Naive thymus-derived CD4-positive, alpha-beta T cell (primary cell): ENCODE data around the gene CALM3. TPM values are rescaled to one million over a fixed set of nuclear protein-coding genes. Genes with fewer than 3 reads are reported as not detected.

Experiments
- ATAC-seq: fragments of 150-1000 bp; cut with Tn5 transposase; 2 replicates; pipeline ENCODE4 v1.10.0; 2021; ENCODE audit warnings: mild to moderate bottlenecking, moderate library complexity
- CTCF ChIA-PET: fragments of 350-600 bp; sonication (Branson Sonifier 250); formaldehyde crosslinking; loops from one replicate; lab custom pipeline; 2021; ENCODE audit warnings: antibody characterized with exemption; lab: Charles Lee
- POLR2A ChIA-PET: fragments of 350-600 bp; sonication (Branson Sonifier 250); formaldehyde crosslinking; loops from one replicate; lab custom pipeline; 2021; ENCODE audit warnings: antibody characterized with exemption, inconsistent platforms; lab: Charles Lee
- DNase-seq, 9 donors: peaks; one replicate each; pipeline versions ENCODE4 v3.0.0 to v3.0.0-alpha.2; 2020 to 2022; ENCODE audit warnings: mixed read lengths in 1 of 9
- H3K27ac ChIP-seq: one replicate; pipeline ENCODE4 v1.7.0; 2013; ENCODE audit warnings: mild to moderate bottlenecking, low read depth, low read length, moderate library complexity
- H3K27me3 ChIP-seq, 2 donors: one replicate each; pipeline ENCODE4 v1.7.0; 2013; ENCODE audit warnings: low read length in 2 of 2, mild to moderate bottlenecking in 2 of 2, moderate library complexity in 2 of 2; ENCODE audit not compliant: control insufficient read depth in 2 of 2, insufficient read depth in 2 of 2
- H3K36me3 ChIP-seq, 3 experiments: 1 replicate in 2 of 3; 2 replicates in 1 of 3; pipeline ENCODE4 v1.7.0; 2013; ENCODE audit warnings: low read length in 3 of 3, mild to moderate bottlenecking in 3 of 3, moderate library complexity in 1 of 3; ENCODE audit not compliant: insufficient read depth in 3 of 3, control insufficient read depth in 2 of 3
- H3K4me1 ChIP-seq, 2 donors: one replicate each; pipeline ENCODE4 v1.7.0; 2013; ENCODE audit warnings: low read length in 2 of 2, mild to moderate bottlenecking in 2 of 2, moderate library complexity in 1 of 2; ENCODE audit not compliant: control insufficient read depth in 2 of 2, insufficient read depth in 2 of 2
- H3K4me3 ChIP-seq: 2 replicates; pipeline ENCODE4 v1.7.0; 2013; ENCODE audit warnings: mild to moderate bottlenecking, low read length
- H3K9me3 ChIP-seq, 3 experiments: 1 replicate in 2 of 3; 2 replicates in 1 of 3; pipeline ENCODE4 v1.7.0; 2013; ENCODE audit warnings: low read length in 3 of 3; ENCODE audit not compliant: control insufficient read depth in 2 of 3
- H3K27ac Mint-ChIP-seq, 9 donors: one replicate each; pipeline ENCODE4 v1.8.0; 2020 to 2022; ENCODE audit warnings: mixed read lengths in 9 of 9, mild to moderate bottlenecking in 8 of 9, moderate library complexity in 5 of 9, inconsistent platforms in 2 of 9
- H3K27me3 Mint-ChIP-seq, 5 donors: one replicate each; pipeline ENCODE4 v1.8.0; 2021 to 2022; ENCODE audit warnings: mixed read lengths in 5 of 5, mild to moderate bottlenecking in 1 of 5
- H3K36me3 Mint-ChIP-seq, 5 donors: one replicate each; pipeline ENCODE4 v1.8.0; 2020 to 2022; ENCODE audit warnings: mixed read lengths in 5 of 5, mild to moderate bottlenecking in 3 of 5, inconsistent platforms in 1 of 5
- H3K4me1 Mint-ChIP-seq, 7 donors: one replicate each; pipeline ENCODE4 v1.8.0; 2020 to 2022; ENCODE audit warnings: mixed read lengths in 7 of 7, mild to moderate bottlenecking in 3 of 7, inconsistent platforms in 1 of 7
- H3K4me3 Mint-ChIP-seq, 10 donors: one replicate each; pipeline ENCODE4 v1.8.0; 2020 to 2022; ENCODE audit warnings: mild to moderate bottlenecking in 10 of 10, mixed read lengths in 10 of 10, moderate library complexity in 6 of 10, inconsistent platforms in 2 of 10
- H3K9me3 Mint-ChIP-seq, 11 donors: one replicate each; pipeline ENCODE4 v1.8.0; 2020 to 2022; ENCODE audit warnings: mixed read lengths in 11 of 11, mild to moderate bottlenecking in 4 of 11, inconsistent platforms in 1 of 11, moderate library complexity in 1 of 11
- intact Hi-C, 2 donors: fragments of 100-400 bp; cut with micrococcal nuclease; formaldehyde crosslinking; loops; one replicate each; pipeline ENCODE4 v1.15.1; 2023
- polyA plus RNA-seq, 2 donors: library from polyadenylated mRNA; unstranded; fragments of 300-500 nt; fragmentation: Illumina TruSeq; gene quantifications; one replicate each; pipeline ENCODE4 v1.2.3, GENCODE V29; 2021
- total RNA-seq, 6 experiments: library from RNA in 5 of 6; stranded (reverse) in 5 of 6; gene quantifications; 1 replicate in 5 of 6; 2 replicates in 1 of 6; pipeline ENCODE4 v1.2.3 and lab custom pipeline; 2021 to 2026

CALM3 gene
- total and polyA plus RNA-seq, 7 experiments from 2014 or later = 203 to 517 (median 254) TPM

DNA sequence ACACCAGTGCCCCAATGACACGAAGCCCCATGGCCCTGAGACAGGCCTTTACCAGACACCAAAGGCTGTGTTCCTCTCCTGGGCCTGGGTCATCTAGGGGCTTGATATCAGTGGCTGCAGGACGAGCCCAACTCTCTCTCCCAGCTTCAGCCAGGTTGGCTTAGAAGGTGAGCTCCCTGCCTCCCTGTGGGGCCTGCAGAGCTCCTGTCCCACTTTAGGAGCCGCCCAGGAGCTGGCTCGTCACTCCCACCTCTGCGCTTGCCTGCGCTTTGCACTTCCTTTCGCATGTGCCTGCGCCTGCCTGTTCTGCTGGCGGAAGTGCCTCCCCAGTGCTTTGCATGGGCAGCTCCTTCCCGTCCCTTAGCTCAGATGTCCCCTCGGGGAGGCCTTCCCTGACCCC is 4.9 kb downstream of the CALM3 start:
- Mint-ChIP-seq H3K9me3 (no peaks in the 10 kb centered on the region), H3K27me3 (no peaks in the 10 kb centered on the region), H3K27ac (peak overlapping the region in 7 of 9 donors; percentile 55 to 82 (median 71)), H3K36me3 (peaks cover 11 to 49% (median 24%) of the 10 kb centered on the region in 5 donors), H3K4me3 (peak overlapping the region in 4 of 10 donors; percentile 23 to 64 (median 30)), H3K4me1 (peaks cover 49 to 81% (median 67%) of the 10 kb centered on the region in 7 donors)
- no peak overlapping the region for H3K4me3 ChIP-seq
- H3K27me3 ChIP-seq = no peaks in the 10 kb centered on the region
- peaks cover 21 to 40% of the 10 kb centered on the region in 2 donors for H3K4me1 ChIP-seq
- H3K36me3 ChIP-seq = peaks cover 0 to 61% (median 20%) of the 10 kb centered on the region in 3 experiments
- ATAC-seq (no peak), DNase-seq (no peak)
- intact Hi-C loops = loop anchor here in 1 of 2 donors (10.0 kb wide), 1 partner anchor 249 kb away; the partner anchor contains the start of gene AP2S1
- H3K9me3 ChIP-seq = no peaks in the 10 kb centered on the region
- ChIA-PET CTCF (interaction anchor here (1.0 to 1.1 kb wide), 3 partner anchors 8 to 63 kb away, joined by 3 read pairs; no protein-coding TSS in a partner anchor), POLR2A (interaction anchor here (1.6 to 1.7 kb wide), 2 partner anchors 9 to 55 kb away, joined by 3 read pairs; partner anchors contain the start of gene DACT3)
- H3K27ac ChIP-seq = no peak overlapping the region

DNA sequence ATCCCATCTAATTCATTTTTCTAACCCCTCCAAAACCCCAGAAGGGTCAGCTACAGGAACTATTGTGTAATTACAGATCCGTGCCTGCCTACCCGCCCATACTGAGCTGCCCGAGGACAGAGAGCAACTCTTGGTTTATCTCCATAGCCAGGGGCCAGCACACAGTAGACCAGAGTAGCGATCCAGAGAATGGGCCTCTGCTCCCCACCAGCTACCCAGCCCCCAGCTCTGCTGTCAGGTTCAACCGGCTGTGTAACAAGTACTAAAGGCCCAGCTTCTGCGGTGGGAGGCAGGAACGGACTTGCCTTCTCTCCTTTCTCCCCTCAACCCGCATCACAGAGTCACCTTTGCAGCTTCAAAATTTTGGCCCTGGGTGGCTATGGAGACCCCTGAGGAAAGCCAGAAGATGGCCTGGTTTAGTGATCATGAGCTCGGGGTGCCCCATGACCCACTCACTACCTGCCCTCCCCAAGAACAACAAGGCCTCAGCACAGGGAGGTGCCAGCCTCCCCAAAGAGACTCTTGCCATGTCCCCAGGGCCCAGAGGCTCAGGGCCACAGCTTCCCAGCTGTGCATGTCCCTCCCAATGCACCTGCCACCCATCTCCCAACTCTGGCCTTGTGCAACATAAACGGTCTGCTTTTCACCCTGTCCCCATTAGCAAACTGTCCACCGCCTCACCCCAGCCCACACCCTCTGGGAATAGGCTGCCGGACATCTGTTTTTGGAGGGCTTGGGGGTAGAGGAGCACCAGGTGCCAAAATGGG is 5.7 kb downstream of the CALM3 start:
- Mint-ChIP-seq H3K27me3 (no peaks in the 10 kb centered on the region), H3K36me3 (peaks cover 11 to 55% (median 24%) of the 10 kb centered on the region in 5 donors), H3K27ac (peak overlapping the region in 7 of 9 donors; percentile 65 to 82 (median 71)), H3K4me3 (peak overlapping the region in 2 of 10 donors; percentile 26 to 42), H3K4me1 (peaks cover 57 to 90% (median 75%) of the 10 kb centered on the region in 7 donors), H3K9me3 (no peaks in the 10 kb centered on the region)
- no peaks in the 10 kb centered on the region for H3K27me3 ChIP-seq
- no peak overlapping the region for H3K4me3 ChIP-seq
- H3K9me3 ChIP-seq = no peaks in the 10 kb centered on the region
- H3K27ac ChIP-seq = no peak overlapping the region
- ChIA-PET POLR2A (interaction anchor here (0.5 to 1.6 kb wide), 2 partner anchors 54 to 1131 kb away, joined by 3 to 4 read pairs; partner anchors contain the start of gene DACT3), CTCF (interaction anchor here (1.0 to 1.1 kb wide), 3 partner anchors 9 to 64 kb away, joined by 3 read pairs; no protein-coding TSS in a partner anchor)
- peaks cover 30 to 48% of the 10 kb centered on the region in 2 donors for H3K4me1 ChIP-seq
- peaks cover 0 to 55% (median 20%) of the 10 kb centered on the region in 3 experiments for H3K36me3 ChIP-seq
- DNase-seq (no peak), ATAC-seq (no peak)
- intact Hi-C loops = loop anchor here in 1 of 2 donors (10.0 kb wide), 1 partner anchor 248 kb away; the partner anchor contains the start of gene AP2S1

DNA sequence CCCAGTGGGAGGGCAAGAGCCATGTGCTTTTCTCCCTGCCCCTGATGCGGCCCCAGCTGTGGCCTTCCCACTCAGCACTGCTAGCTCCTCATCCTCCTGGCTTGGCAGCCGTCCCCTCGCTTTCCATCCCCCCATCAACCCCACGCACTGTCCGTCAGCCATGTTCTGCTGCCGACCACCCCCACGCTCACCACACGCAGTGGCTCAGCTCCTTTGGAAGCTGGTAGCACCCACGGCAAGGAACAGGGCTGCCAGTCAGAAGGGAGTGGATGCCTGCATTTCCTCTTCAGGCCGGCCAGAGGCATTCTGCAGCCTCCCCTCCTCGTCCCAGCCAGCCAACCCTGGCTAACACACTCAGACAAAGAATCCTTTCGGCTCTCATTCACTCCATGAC is 6.3 kb downstream of the CALM3 start:
- ChIA-PET CTCF (interaction anchor here (0.9 kb wide), 1 partner anchor 13 kb away, joined by 3 read pairs; no protein-coding TSS in a partner anchor), POLR2A (interaction anchor here (1.6 kb wide), 1 partner anchor 54 kb away, joined by 3 read pairs; the partner anchor contains the start of gene DACT3)
- intact Hi-C loops = loop anchor here in 1 of 2 donors (10.0 kb wide), 1 partner anchor 247 kb away; the partner anchor contains the start of gene AP2S1
- H3K4me1 Mint-ChIP-seq = peaks cover 57 to 90% (median 75%) of the 10 kb centered on the region in 7 donors
- H3K27ac Mint-ChIP-seq = peak overlapping the region in 2 of 9 donors; percentile 29 to 36
- peak overlapping the region in 1 of 10 donors; percentile 6 for H3K4me3 Mint-ChIP-seq
- peaks cover 11 to 49% (median 24%) of the 10 kb centered on the region in 5 donors for H3K36me3 Mint-ChIP-seq
- Histone ChIP-seq H3K4me3 (no peak overlapping the region), H3K36me3 (peaks cover 0 to 55% (median 20%) of the 10 kb centered on the region in 3 experiments), H3K4me1 (peaks cover 33 to 54% of the 10 kb centered on the region in 2 donors), H3K27ac (no peak overlapping the region), H3K9me3 (no peaks in the 10 kb centered on the region), H3K27me3 (no peaks in the 10 kb centered on the region)
- no peaks in the 10 kb centered on the region for H3K9me3 Mint-ChIP-seq
- H3K27me3 Mint-ChIP-seq = no peaks in the 10 kb centered on the region
- ATAC-seq (no peak), DNase-seq (no peak)

DNA sequence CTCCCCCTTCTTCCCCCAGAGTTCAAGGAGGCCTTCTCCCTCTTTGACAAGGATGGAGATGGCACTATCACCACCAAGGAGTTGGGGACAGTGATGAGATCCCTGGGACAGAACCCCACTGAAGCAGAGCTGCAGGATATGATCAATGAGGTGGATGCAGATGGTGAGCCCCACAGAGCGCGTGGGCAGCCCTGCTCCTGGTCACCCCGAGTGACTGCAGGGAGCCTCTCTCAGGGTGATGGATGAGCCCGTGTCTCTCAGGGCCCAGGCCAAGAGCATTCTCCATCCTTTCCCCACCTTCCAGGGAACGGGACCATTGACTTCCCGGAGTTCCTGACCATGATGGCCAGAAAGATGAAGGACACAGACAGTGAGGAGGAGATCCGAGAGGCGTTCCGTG is 7.0 kb downstream of the CALM3 start:
- intact Hi-C loops = loop anchor here in 1 of 2 donors (10.0 kb wide), 1 partner anchor 247 kb away; the partner anchor contains the start of gene AP2S1
- peaks cover 11 to 44% (median 24%) of the 10 kb centered on the region in 5 donors for H3K36me3 Mint-ChIP-seq
- peaks cover 53 to 87% (median 72%) of the 10 kb centered on the region in 7 donors for H3K4me1 Mint-ChIP-seq
- H3K9me3 ChIP-seq = no peaks in the 10 kb centered on the region
- ATAC-seq = no peak
- H3K36me3 ChIP-seq = peaks cover 0 to 55% (median 20%) of the 10 kb centered on the region in 3 experiments
- H3K4me3 Mint-ChIP-seq = peak overlapping the region in 1 of 10 donors; percentile 36
- no peaks in the 10 kb centered on the region for H3K27me3 Mint-ChIP-seq
- H3K4me1 ChIP-seq = peaks cover 30 to 53% of the 10 kb centered on the region in 2 donors
- H3K4me3 ChIP-seq = no peak overlapping the region
- H3K27ac ChIP-seq = no peak overlapping the region
- H3K9me3 Mint-ChIP-seq = no peaks in the 10 kb centered on the region
- no peaks in the 10 kb centered on the region for H3K27me3 ChIP-seq
- ChIA-PET CTCF (interaction anchor here (0.9 kb wide), 1 partner anchor 12 kb away, joined by 3 read pairs; no protein-coding TSS in a partner anchor), POLR2A (no interaction called here)
- H3K27ac Mint-ChIP-seq = peak overlapping the region in 5 of 9 donors; percentile 36 to 79 (median 56)
- no peak for DNase-seq

DNA sequence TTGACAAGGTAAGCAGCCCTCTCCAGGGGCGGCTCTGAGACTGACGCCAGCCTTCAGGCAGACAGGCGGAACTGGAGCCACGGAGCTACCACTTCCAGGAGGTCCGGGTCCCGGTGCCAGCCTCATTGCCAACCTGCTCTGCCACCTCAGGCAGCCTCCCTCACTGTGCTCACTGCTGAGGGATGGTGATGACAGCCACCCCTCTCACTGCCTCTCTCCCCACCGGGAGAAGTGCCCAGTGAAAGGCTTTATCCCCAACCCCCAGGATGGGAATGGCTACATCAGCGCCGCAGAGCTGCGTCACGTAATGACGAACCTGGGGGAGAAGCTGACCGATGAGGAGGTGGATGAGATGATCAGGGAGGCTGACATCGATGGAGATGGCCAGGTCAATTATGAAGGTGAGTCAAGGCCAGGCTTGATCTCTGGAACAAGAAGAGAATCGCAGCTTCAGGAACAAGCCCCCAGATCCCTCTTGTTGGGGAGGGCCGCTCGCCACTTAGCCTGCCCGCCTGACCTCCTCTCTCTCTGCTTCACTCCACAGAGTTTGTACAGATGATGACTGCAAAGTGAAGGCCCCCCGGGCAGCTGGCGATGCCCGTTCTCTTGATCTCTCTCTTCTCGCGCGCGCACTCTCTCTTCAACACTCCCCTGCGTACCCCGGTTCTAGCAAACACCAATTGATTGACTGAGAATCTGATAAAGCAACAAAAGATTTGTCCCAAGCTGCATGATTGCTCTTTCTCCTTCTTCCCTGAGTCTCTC is 7.6 kb downstream of the CALM3 start:
- no peaks in the 10 kb centered on the region for H3K27me3 Mint-ChIP-seq
- intact Hi-C loops = loop anchor here in 1 of 2 donors (10.0 kb wide), 1 partner anchor 246 kb away; the partner anchor contains the start of gene AP2S1
- peak overlapping the region in 5 of 9 donors; percentile 4 to 89 (median 28) for H3K27ac Mint-ChIP-seq
- Histone ChIP-seq H3K27me3 (no peaks in the 10 kb centered on the region), H3K4me3 (no peak overlapping the region), H3K36me3 (peaks cover 0 to 55% (median 20%) of the 10 kb centered on the region in 3 experiments), H3K27ac (no peak overlapping the region), H3K9me3 (no peaks in the 10 kb centered on the region), H3K4me1 (peaks cover 24 to 52% of the 10 kb centered on the region in 2 donors)
- peak overlapping the region in 2 of 10 donors; percentile 5 to 83 for H3K4me3 Mint-ChIP-seq
- ChIA-PET CTCF (no interaction called here), POLR2A (interaction anchor here (1.0 kb wide), 1 partner anchor 14 kb away, joined by 3 read pairs; no protein-coding TSS in a partner anchor)
- ATAC-seq (no peak), DNase-seq (no peak)
- no peaks in the 10 kb centered on the region for H3K9me3 Mint-ChIP-seq
- peaks cover 11 to 43% (median 24%) of the 10 kb centered on the region in 5 donors for H3K36me3 Mint-ChIP-seq
- H3K4me1 Mint-ChIP-seq = peaks cover 52 to 86% (median 69%) of the 10 kb centered on the region in 7 donors
